Measurements from ENCODE around the gene LIMK2. TPM values are rescaled to one million over a fixed set of nuclear protein-coding genes. Genes with fewer than 3 reads are reported as not detected.

Gene LIMK2
- total RNA-seq, 1 experiment from 2014 or later, result 37.3 TPM

GRCh38 chr22:31327806-31328543 lies 115.9 kb downstream of the LIMK2 start:
- no peak for DNase-seq (ENCODE audit: extremely low read depth, low read depth)

- DNase-seq (ENCODE audit: extremely low read depth, low read depth), result no peak
Measured at GRCh38 chr22:31328544-31328960, 116.5 kb downstream of the LIMK2 start.

GRCh38 chr22:31329029-31329428 lies 116.9 kb downstream of the LIMK2 start:
- DNase-seq (ENCODE audit: extremely low read depth, low read depth), result no peak

Small RNAs within 50 kb of the gene (small RNA-seq; reads per million reads assigned to genes)
- gene RF00019 (0 reads per million in 2 experiments), gene RNA5SP496 (0 reads per million in 2 experiments), gene RNU6-1128P (0 reads per million in 2 experiments)

Other genes starting within 250 kb of the LIMK2 start
- 18.5 and 19.9 TPM in 2 replicates for gene MORC2, start 243.5 kb upstream of the LIMK2 start, total RNA-seq (2014; rRNA removed; shearing (Covaris generic))
- gene TUG1, start 243.0 kb upstream of the LIMK2 start, total RNA-seq (2014; rRNA removed; shearing (Covaris generic)), result 49.0 and 64.6 TPM in 2 replicates
- 8.5 and 9.7 TPM in 2 replicates for gene SMTN, start 131.0 kb upstream of the LIMK2 start, total RNA-seq (2014; rRNA removed; shearing (Covaris generic))
- gene SELENOM, start 104.7 kb upstream of the LIMK2 start, total RNA-seq (2014; rRNA removed; shearing (Covaris generic)), result 32.0 and 36.2 TPM in 2 replicates
- gene INPP5J, start 89.3 kb upstream of the LIMK2 start, total RNA-seq (2014; rRNA removed; shearing (Covaris generic)), result 0.35 and 0.54 TPM in 2 replicates
- gene PLA2G3, start 71.8 kb upstream of the LIMK2 start, total RNA-seq (2014; rRNA removed; shearing (Covaris generic)), result not detected in 2 replicates
- 46.8 and 53.3 TPM in 2 replicates for gene RNF185, start 52.1 kb upstream of the LIMK2 start, total RNA-seq (2014; rRNA removed; shearing (Covaris generic))
- 0.07 and 0.35 TPM in 2 replicates for gene PIK3IP1, start 80.2 kb downstream of the LIMK2 start, total RNA-seq (2014; rRNA removed; shearing (Covaris generic))
- 14.2 and 14.7 TPM in 2 replicates for gene PATZ1, start 134.0 kb downstream of the LIMK2 start, total RNA-seq (2014; rRNA removed; shearing (Covaris generic))
- 88.2 and 93.2 TPM in 2 replicates for gene DRG1, start 187.3 kb downstream of the LIMK2 start, total RNA-seq (2014; rRNA removed; shearing (Covaris generic))

Measured in NCI-H460 (cell line).